OCI-LY7 (cell line): Measurements from ENCODE around the gene PRKCA. TPM values are rescaled to one million over a fixed set of nuclear protein-coding genes. Genes with fewer than 3 reads are reported as not detected.

Source experiments
- BruUV-seq: library from RNA; stranded (reverse); fragments of 400-500 nt; replicated peaks from 2 replicates; lab custom pipeline; 2021; lab: Mats Ljungman, UMichigan
- CTCF ChIA-PET: fragments of 300-600 bp; sonication (Branson Sonifier 250); formaldehyde crosslinking; loops from one replicate; lab custom pipeline; 2022; ENCODE audit warnings: antibody characterized with exemption; ENCODE audit not compliant: unreplicated experiment; lab: Charles Lee
- POLR2A ChIA-PET: fragments of 300-600 bp; sonication (Branson Sonifier 250); formaldehyde crosslinking; loops from one replicate; lab custom pipeline; 2022; ENCODE audit warnings: antibody characterized with exemption; lab: Charles Lee
- DNase-seq: peaks from one replicate; pipeline ENCODE4 v3.0.0-alpha.2; 2015; ENCODE audit warnings: low spot score
- H2AFZ ChIP-seq: fragments of 200-600 bp; sonication (generic), shearing (Covaris generic); 2 replicates; pipeline ENCODE4 v1.6.1; 2014; ENCODE audit warnings: mild to moderate bottlenecking, antibody characterized with exemption, low read length, moderate library complexity
- H3K27ac ChIP-seq: fragments of 200-600 bp; sonication (generic); 2 replicates; pipeline ENCODE4 v1.5.1; 2014; ENCODE audit warnings: mixed run types, low read depth, mild to moderate bottlenecking, moderate library complexity, low read length, inconsistent platforms; ENCODE audit not compliant: poor library complexity, severe bottlenecking
- H3K36me3 ChIP-seq: fragments of 200-600 bp; sonication (generic); 2 replicates; pipeline ENCODE4 v1.6.1; 2014; ENCODE audit warnings: mild to moderate bottlenecking, antibody characterized with exemption, low read length, moderate library complexity, mixed read lengths; ENCODE audit not compliant: insufficient read depth
- H3K4me1 ChIP-seq: fragments of 200-600 bp; sonication (generic); 2 replicates; pipeline ENCODE4 v1.5.1; 2014; ENCODE audit warnings: mild to moderate bottlenecking, low read length; ENCODE audit not compliant: insufficient read depth, poor library complexity, severe bottlenecking
- H3K4me2 ChIP-seq: fragments of 200-600 bp; sonication (generic); 2 replicates; pipeline ENCODE4 v1.6.1; 2014; ENCODE audit warnings: mild to moderate bottlenecking, low read length
- H3K4me3 ChIP-seq: fragments of 200-600 bp; sonication (generic); 2 replicates; pipeline ENCODE4 v1.5.1; 2014; ENCODE audit warnings: mild to moderate bottlenecking, low read depth, low read length; ENCODE audit not compliant: poor library complexity, severe bottlenecking
- H3K79me2 ChIP-seq: fragments of 200-600 bp; sonication (generic); 2 replicates; pipeline ENCODE4 v1.6.1; 2016; ENCODE audit warnings: low read depth, mild to moderate bottlenecking, low read length, moderate library complexity, mixed read lengths; ENCODE audit not compliant: insufficient read depth
- H3K9me2 ChIP-seq: fragments of 200-600 bp; sonication (generic); 2 replicates; pipeline ENCODE4 v1.6.1; 2016; ENCODE audit warnings: mild to moderate bottlenecking, low read length, mixed read lengths; ENCODE audit not compliant: insufficient read depth
- H3K9me3 ChIP-seq: fragments of 200-600 bp; sonication (generic); 2 replicates; pipeline ENCODE4 v1.6.1; 2014; ENCODE audit warnings: mild to moderate bottlenecking, mixed run types, low read length, mixed read lengths
- H4K20me1 ChIP-seq: fragments of 200-600 bp; sonication (generic); 2 replicates; pipeline ENCODE4 v1.6.1; 2014; ENCODE audit warnings: mild to moderate bottlenecking, antibody characterized with exemption, low read length, moderate library complexity, mixed read lengths; ENCODE audit not compliant: insufficient read depth
- CTCF ChIP-seq: fragments of 200-600 bp; sonication (generic); conservative IDR thresholded peaks from 2 replicates; pipeline ENCODE4 v1.5.1; 2014; ENCODE audit warnings: mild to moderate bottlenecking, antibody characterized with exemption, low read length, moderate library complexity, mixed read lengths
- EZH2phosphoT487 ChIP-seq: fragments of 200-600 bp; sonication (generic); IDR thresholded peaks from 2 replicates; pipeline ENCODE4 v1.6.1; 2018; ENCODE audit warnings: low read depth, borderline replicate concordance, mild to moderate bottlenecking, mixed run types, antibody characterized with exemption, low read length, moderate library complexity, mixed read lengths
- intact Hi-C: fragments of 100-400 bp; cut with micrococcal nuclease; formaldehyde crosslinking; loops from one replicate; pipeline ENCODE4 v1.10.0; 2022; ENCODE audit not compliant: unreplicated experiment
- total RNA-seq, 2 experiments: library from RNA; depleted of rRNA in 1 of 2; stranded (reverse); fragments of >200 nt in 1 of 2; shearing (Covaris generic) in 1 of 2; gene quantifications; 2 replicates each; pipeline ENCODE4 v1.2.3, GENCODE V29; 2014 to 2022

The PRKCA gene
- total RNA-seq, 2 experiments from 2014 or later, result 6.6 to 32.1 TPM

GRCh38 chr17:66778531-66779236 lies 476.3 kb downstream of the PRKCA start:
- no TSS peak for BruUV-seq
- H3K4me1 ChIP-seq, result peaks cover 56% of the 10 kb centered on the region
- DNase-seq, result no peak
- ChIA-PET POLR2A (interaction anchor here (0.7 kb wide), 1 partner anchor 1502 kb away, joined by 6 read pairs; no protein-coding TSS in a partner anchor), CTCF (no interaction called here)
- no peaks in the 10 kb centered on the region for H3K9me2 ChIP-seq
- no peak overlapping the region for H2AFZ ChIP-seq
- no peaks in the 10 kb centered on the region for H3K9me3 ChIP-seq
- no peak for TF ChIP-seq EZH2phosphoT487
- no peak for TF ChIP-seq CTCF
- no peaks in the 10 kb centered on the region for H3K79me2 ChIP-seq
- H3K27ac ChIP-seq, result no peak overlapping the region
- intact Hi-C loops, result no loop called here
- H3K4me3 ChIP-seq, result no peak overlapping the region
- no peaks in the 10 kb centered on the region for H4K20me1 ChIP-seq
- no peak overlapping the region for H3K4me2 ChIP-seq
- no peaks in the 10 kb centered on the region for H3K36me3 ChIP-seq

- no peak overlapping the region for H3K27ac ChIP-seq
- CTCF ChIA-PET, result no interaction called here
- peaks cover 50% of the 10 kb centered on the region for H3K4me1 ChIP-seq
Measured at GRCh38 chr17:66779237-66779606, 476.8 kb downstream of the PRKCA start.

More at GRCh38 chr17:66779237-66779606, 476.8 kb downstream of the PRKCA start:
- Histone ChIP-seq H3K4me3 (no peak overlapping the region), H3K4me2 (no peak overlapping the region), H3K36me3 (no peaks in the 10 kb centered on the region), H3K9me3 (no peaks in the 10 kb centered on the region), H3K79me2 (no peaks in the 10 kb centered on the region), H2AFZ (no peak overlapping the region), H3K9me2 (no peaks in the 10 kb centered on the region), H4K20me1 (no peaks in the 10 kb centered on the region)
- no peak for DNase-seq
- intact Hi-C loops, result no loop called here
- POLR2A ChIA-PET, result interaction anchor here (0.7 kb wide), 1 partner anchor 1502 kb away, joined by 6 read pairs; no protein-coding TSS in a partner anchor
- no peak for TF ChIP-seq EZH2phosphoT487
- no peak for TF ChIP-seq CTCF
- no TSS peak for BruUV-seq
